ENCODE data around the gene SRGAP3.

Gene SRGAP3

DNA sequence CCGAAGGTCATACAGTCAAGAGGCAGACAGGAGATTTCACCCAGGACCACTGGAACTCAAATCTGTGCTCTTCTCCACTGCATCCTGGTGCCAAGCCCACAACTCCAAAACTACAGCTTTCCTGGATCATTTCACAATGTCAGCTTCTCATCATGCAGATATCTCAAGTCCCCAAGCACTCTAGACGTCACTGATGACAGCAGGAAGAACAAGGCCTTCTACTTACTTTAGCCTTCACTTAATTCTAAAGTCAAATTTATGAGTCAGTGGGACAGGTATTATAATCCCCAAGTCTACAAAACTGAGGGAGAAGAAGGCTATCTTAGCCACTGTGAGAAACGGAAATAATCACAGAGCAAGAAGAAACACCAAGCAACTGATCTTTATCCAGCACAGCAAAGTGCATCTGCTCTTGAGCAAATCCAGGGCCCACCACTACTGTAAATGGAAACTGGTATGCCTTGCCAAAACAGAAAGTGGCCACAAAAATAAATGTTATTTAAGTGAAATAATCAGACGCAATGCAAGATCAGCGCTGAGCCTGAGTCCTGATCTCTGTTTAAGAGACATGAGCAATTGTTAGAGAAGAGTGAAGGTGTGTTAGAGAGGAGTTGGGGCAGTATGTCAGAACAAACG, 287.1 kb downstream of the SRGAP3 start:
- Histone ChIP-seq H3K27ac (ENCODE audit: poor library complexity, severe bottlenecking) (peak overlapping the region; percentile 84), H3K27me3 (ENCODE audit: insufficient read depth, poor library complexity, severe bottlenecking) (no peaks in the 10 kb centered on the region), H3K36me3 (ENCODE audit: low read depth) (peaks cover 41% of the 10 kb centered on the region), H3K4me1 (ENCODE audit: insufficient read depth, poor library complexity, severe bottlenecking) (peaks cover 35% of the 10 kb centered on the region), H3K9me3 (ENCODE audit: severe bottlenecking) (no peaks in the 10 kb centered on the region), H3K4me3 (ENCODE audit: severe bottlenecking) (peak overlapping the region; percentile 76)
- TF ChIP-seq CTCF (IDR thresholded peaks at IDR 0.05; ENCODE audit: poor library complexity, severe bottlenecking): no peak
- ATAC-seq (ENCODE audit: low read depth) (no peak), DNase-seq (ENCODE audit: low spot score) (no peak)

GRCh38 chr3:8959668-8960067, 289.8 kb downstream of the SRGAP3 start:
- Histone ChIP-seq H3K4me1 (ENCODE audit: insufficient read depth, poor library complexity, severe bottlenecking) (peaks cover 24% of the 10 kb centered on the region), H3K27me3 (ENCODE audit: insufficient read depth, poor library complexity, severe bottlenecking) (no peaks in the 10 kb centered on the region), H3K27ac (ENCODE audit: poor library complexity, severe bottlenecking) (no peak overlapping the region), H3K36me3 (ENCODE audit: low read depth) (peaks cover 61% of the 10 kb centered on the region), H3K4me3 (ENCODE audit: severe bottlenecking) (no peak overlapping the region), H3K9me3 (ENCODE audit: severe bottlenecking) (no peaks in the 10 kb centered on the region)
- DNase-seq (ENCODE audit: low spot score) (no peak), ATAC-seq (ENCODE audit: low read depth) (no peak)
- no peak for TF ChIP-seq CTCF (IDR thresholded peaks at IDR 0.05; ENCODE audit: poor library complexity, severe bottlenecking)

- no peak overlapping the region for H3K4me3 ChIP-seq (ENCODE audit: severe bottlenecking)
- H3K27ac ChIP-seq (ENCODE audit: poor library complexity, severe bottlenecking): no peak overlapping the region
- ATAC-seq (ENCODE audit: low read depth): no peak
- TF ChIP-seq CTCF (IDR thresholded peaks at IDR 0.05; ENCODE audit: poor library complexity, severe bottlenecking): no peak
- no peak for DNase-seq (ENCODE audit: low spot score)
- no peaks in the 10 kb centered on the region for H3K27me3 ChIP-seq (ENCODE audit: insufficient read depth, poor library complexity, severe bottlenecking)
- peaks cover 43% of the 10 kb centered on the region for H3K36me3 ChIP-seq (ENCODE audit: low read depth)
- H3K9me3 ChIP-seq (ENCODE audit: severe bottlenecking): no peaks in the 10 kb centered on the region
- peaks cover 8% of the 10 kb centered on the region for H3K4me1 ChIP-seq (ENCODE audit: insufficient read depth, poor library complexity, severe bottlenecking)
These were observed 294.3 kb downstream of the SRGAP3 start for GRCh38 chr3:8954938-8955763.

DNA sequence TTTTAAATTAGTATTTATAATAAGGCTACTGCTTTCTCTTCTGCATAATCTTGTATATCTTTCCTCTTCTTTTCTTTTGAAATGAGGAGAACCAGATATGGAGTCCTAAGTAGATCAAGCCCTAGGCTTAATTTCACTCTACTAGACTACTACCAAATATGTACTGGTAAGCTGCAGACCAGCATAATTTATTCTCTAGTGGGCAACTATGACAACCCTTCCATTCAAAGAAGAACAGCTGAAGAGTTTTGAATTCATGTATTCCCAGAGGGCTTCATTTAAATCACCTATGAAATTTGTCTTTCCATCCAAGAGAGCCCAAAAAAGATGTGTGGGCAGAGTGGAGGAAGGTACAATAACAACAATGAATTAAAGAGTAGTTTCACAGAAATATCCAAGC, 296.1 kb downstream of the SRGAP3 start:
- TF ChIP-seq CTCF (IDR thresholded peaks at IDR 0.05; ENCODE audit: poor library complexity, severe bottlenecking): no peak
- Histone ChIP-seq H3K36me3 (ENCODE audit: low read depth) (peaks cover 30% of the 10 kb centered on the region), H3K4me3 (ENCODE audit: severe bottlenecking) (no peak overlapping the region), H3K4me1 (ENCODE audit: insufficient read depth, poor library complexity, severe bottlenecking) (peaks cover 8% of the 10 kb centered on the region), H3K9me3 (ENCODE audit: severe bottlenecking) (no peaks in the 10 kb centered on the region), H3K27ac (ENCODE audit: poor library complexity, severe bottlenecking) (no peak overlapping the region), H3K27me3 (ENCODE audit: insufficient read depth, poor library complexity, severe bottlenecking) (no peaks in the 10 kb centered on the region)
- ATAC-seq (ENCODE audit: low read depth): no peak
- no peak for DNase-seq (ENCODE audit: low spot score)

- no peak overlapping the region for H3K4me3 ChIP-seq (ENCODE audit: severe bottlenecking)
- H3K27ac ChIP-seq (ENCODE audit: poor library complexity, severe bottlenecking): peak overlapping the region; percentile 6
- DNase-seq (ENCODE audit: low spot score): no peak
- H3K4me1 ChIP-seq (ENCODE audit: insufficient read depth, poor library complexity, severe bottlenecking): peaks cover 8% of the 10 kb centered on the region
- H3K27me3 ChIP-seq (ENCODE audit: insufficient read depth, poor library complexity, severe bottlenecking): no peaks in the 10 kb centered on the region
- peak; percentile 58; the same call in 2 of the 3 replicates for ATAC-seq (ENCODE audit: low read depth)
- no peak for TF ChIP-seq CTCF (IDR thresholded peaks at IDR 0.05; ENCODE audit: poor library complexity, severe bottlenecking)
- H3K36me3 ChIP-seq (ENCODE audit: low read depth): peaks cover 21% of the 10 kb centered on the region
- no peaks in the 10 kb centered on the region for H3K9me3 ChIP-seq (ENCODE audit: severe bottlenecking)
These were observed 297.3 kb downstream of the SRGAP3 start for GRCh38 chr3:8952130-8952529.
